GM21360 (cell line): ENCODE measurements around the gene LIPT2.

Experiments
- ATAC-seq: cut with Tn5 transposase; IDR thresholded peaks from one replicate; pipeline ENCODE4 v1.9.1; 2021; ENCODE audit warnings: mild to moderate bottlenecking, moderate library complexity; ENCODE audit not compliant: unreplicated experiment

The LIPT2 gene

GRCh38 chr11:74504100-74504691 is 10.7 kb upstream of the LIPT2 start:
- no peak for ATAC-seq

- ATAC-seq: no peak
These were observed 1.4 kb upstream of the LIPT2 start for GRCh38 chr11:74494916-74495315.

- ATAC-seq: no peak
These were observed 487 bp upstream of the LIPT2 start for GRCh38 chr11:74493791-74494630.

GRCh38 chr11:74492084-74492483 is 1.4 kb downstream of the LIPT2 start:
- no peak for ATAC-seq

- ATAC-seq: no peak
These were observed 2.6 kb downstream of the LIPT2 start for GRCh38 chr11:74490941-74491340.

- no peak for ATAC-seq
These were observed 5.6 kb downstream of the LIPT2 start for GRCh38 chr11:74487875-74488274.

GRCh38 chr11:74485868-74486267 is 7.7 kb downstream of the LIPT2 start:
- ATAC-seq: no peak

- ATAC-seq: no peak
These were observed 12.7 kb downstream of the LIPT2 start for GRCh38 chr11:74480688-74481417.

GRCh38 chr11:74479732-74480123 is 13.8 kb downstream of the LIPT2 start:
- ATAC-seq: no peak

GRCh38 chr11:74478877-74479731 is 14.4 kb downstream of the LIPT2 start:
- ATAC-seq: no peak

- no peak for ATAC-seq
These were observed 17.0 kb downstream of the LIPT2 start for GRCh38 chr11:74476536-74476935.

- ATAC-seq: no peak
These were observed 19.2 kb downstream of the LIPT2 start for GRCh38 chr11:74474316-74474715.

GRCh38 chr11:74473382-74474173 is 19.9 kb downstream of the LIPT2 start:
- ATAC-seq: no peak

GRCh38 chr11:74471668-74472429 is 21.7 kb downstream of the LIPT2 start:
- ATAC-seq: no peak

- no peak for ATAC-seq
These were observed 22.5 kb downstream of the LIPT2 start for GRCh38 chr11:74471037-74471436.

GRCh38 chr11:74470526-74470925 is 23.0 kb downstream of the LIPT2 start:
- ATAC-seq: no peak

GRCh38 chr11:74468936-74469335 is 24.6 kb downstream of the LIPT2 start:
- ATAC-seq: no peak

- no peak for ATAC-seq
These were observed 25.0 kb downstream of the LIPT2 start for GRCh38 chr11:74468521-74468920.

- no peak for ATAC-seq
These were observed 25.5 kb downstream of the LIPT2 start for GRCh38 chr11:74468058-74468457.
